GM12874 (cell line): Measurements from ENCODE around the gene PEAR1.
A peak's percentile ranks its signal among the peaks of the same experiment; 100 is the strongest.

Source experiments
- TF ChIP-seq, protein P1 (sequence below): IDR thresholded peaks from 2 replicates; pipeline ENCODE4 v1.5.1; 2011; ENCODE audit warnings: low read depth, mild to moderate bottlenecking, control low read depth, low read length, moderate library complexity; ENCODE audit not compliant: insufficient read depth

PEAR1 gene

DNA sequence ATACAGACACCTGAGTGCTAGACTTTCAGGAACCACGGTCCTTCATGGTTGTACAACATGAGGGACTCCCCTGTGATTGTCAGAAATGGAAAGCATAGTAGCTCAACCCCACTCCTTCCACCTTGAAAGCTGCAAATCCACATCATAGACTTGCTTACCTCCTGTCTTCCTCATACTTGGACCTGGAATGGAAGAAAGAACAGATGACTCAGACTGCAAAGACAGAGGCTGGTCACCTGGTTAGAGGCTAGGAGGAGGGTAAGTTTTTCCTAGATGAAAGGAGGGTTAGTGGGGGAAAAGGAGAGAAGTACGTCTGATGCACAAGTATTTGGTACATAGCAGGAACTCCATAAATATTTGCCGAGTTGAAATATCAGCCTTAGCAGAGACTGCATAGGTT is 64.1 kb downstream of the PEAR1 start:
- TF ChIP-seq, protein P1, sequence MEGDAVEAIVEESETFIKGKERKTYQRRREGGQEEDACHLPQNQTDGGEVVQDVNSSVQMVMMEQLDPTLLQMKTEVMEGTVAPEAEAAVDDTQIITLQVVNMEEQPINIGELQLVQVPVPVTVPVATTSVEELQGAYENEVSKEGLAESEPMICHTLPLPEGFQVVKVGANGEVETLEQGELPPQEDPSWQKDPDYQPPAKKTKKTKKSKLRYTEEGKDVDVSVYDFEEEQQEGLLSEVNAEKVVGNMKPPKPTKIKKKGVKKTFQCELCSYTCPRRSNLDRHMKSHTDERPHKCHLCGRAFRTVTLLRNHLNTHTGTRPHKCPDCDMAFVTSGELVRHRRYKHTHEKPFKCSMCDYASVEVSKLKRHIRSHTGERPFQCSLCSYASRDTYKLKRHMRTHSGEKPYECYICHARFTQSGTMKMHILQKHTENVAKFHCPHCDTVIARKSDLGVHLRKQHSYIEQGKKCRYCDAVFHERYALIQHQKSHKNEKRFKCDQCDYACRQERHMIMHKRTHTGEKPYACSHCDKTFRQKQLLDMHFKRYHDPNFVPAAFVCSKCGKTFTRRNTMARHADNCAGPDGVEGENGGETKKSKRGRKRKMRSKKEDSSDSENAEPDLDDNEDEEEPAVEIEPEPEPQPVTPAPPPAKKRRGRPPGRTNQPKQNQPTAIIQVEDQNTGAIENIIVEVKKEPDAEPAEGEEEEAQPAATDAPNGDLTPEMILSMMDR = no peak

DNA sequence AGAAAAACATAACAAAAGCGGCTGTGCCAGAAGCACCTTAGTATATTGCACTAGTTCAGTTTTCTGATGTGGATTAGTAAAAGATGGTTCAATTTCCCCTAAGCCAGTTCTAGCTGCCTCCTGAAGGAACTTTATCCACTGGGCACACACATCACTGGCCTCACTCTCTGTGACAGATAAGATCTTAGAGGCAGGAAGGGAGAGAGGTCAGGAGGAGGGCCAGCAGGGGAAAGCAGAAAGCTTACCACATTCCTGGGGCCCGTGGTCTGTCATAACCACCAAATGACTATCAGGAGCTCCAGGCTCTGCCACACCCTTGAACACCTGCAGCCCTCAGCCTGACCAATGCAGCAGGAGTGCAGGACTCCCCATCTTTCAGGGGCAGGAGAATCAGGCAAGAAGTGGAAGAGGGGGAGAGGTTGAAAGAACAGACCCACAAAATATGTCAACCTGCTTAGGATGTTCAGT is 64.8 kb downstream of the PEAR1 start:
- TF ChIP-seq, protein P1 = no peak

DNA sequence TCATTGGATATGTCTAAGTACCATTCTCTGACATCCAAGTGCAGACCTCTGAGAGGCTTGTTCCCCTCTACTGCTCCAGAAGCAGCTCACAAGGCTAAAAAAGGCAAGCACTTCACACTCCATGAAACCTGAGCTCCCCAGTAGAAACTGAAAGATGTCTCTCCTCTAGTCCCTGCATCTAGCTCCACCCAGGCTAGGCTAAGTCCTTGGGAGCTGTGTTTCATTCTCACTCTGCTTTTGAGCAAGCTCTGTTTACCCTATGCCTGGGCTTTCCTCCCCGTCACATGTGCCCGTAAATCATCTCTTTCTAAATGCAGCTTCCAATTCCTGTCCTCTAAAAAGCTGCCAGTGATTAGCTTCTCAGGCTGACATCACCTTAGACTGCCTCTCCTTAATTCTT is 65.9 kb downstream of the PEAR1 start:
- TF ChIP-seq, protein P1 = no peak

DNA sequence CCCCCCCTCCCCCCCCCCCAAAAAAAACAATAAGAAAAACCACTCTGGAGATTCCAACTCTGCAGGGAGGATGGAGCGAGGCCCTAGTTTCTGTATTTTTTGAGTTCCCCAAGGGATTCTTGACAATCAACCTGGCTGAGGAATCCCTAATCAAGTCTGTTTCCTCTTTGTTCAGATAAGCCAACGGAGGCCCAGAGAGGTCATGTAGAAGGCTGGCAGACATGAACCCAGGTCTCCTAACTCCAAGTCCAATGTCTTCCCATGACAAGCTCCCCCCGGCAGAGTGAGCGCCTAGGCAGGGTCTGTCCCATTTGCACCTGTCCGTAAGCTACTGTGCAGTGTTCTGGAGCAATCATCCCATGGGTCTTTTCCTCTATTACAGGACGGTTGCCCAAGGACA is 66.4 kb downstream of the PEAR1 start:
- TF ChIP-seq, protein P1 = no peak

DNA sequence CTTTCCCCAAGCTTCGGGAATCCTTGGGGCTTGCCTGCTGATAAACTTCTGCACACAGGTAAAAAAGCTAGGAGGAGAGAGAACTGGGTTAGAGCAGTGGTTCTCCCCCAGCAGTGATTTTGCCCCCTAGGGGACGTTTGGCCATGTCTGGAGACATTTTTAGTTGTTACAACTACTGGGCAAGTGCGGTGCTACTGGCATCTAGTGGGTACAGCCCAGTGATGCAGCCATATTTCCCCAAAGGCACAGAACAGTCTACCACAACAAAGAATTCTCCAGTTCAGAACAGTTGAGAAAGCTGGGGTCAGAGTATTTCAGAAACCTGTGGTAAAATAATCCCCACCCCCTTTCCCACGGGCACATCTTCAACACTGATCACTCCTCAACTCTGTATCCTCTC is 68.2 kb downstream of the PEAR1 start:
- TF ChIP-seq, protein P1 = peak; percentile 56

DNA sequence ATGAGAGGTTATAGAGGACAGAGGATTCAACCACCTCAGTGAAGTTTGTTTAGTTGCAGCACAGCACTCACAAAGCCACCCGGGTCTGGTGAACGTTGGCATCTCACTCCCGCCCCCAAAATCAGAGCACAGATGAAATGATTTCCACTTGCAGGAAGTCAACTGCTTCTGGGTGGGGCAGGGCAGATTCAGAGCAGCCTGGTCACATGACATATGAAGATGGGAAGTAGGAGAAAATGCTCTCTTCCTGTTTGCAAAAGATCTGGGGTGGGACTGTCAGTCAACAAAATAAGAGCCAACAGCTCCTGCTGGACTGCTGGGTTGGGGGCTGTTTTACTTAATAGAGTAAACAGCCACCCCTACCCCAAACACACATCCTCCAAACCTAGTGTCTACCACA is 70.1 kb downstream of the PEAR1 start:
- TF ChIP-seq, protein P1 = no peak

DNA sequence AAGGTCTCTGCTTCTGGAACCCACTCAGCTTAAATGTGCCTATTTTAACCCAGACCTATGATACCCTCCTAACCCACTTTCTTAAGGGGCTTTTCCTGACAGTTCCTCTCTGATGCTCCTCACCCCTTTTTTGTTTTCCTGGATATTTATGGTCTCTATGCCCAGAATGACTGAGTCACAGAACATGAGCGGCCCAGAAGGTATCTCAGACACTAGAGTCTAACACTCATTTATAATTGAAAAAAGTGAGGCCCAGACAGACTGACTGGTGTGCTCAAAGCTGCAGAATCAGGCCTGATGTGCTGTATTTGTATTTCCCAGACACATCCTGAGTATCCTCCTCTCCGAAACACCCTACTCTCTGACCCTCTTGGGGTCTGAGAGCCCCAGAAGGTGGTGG is 70.9 kb downstream of the PEAR1 start:
- TF ChIP-seq, protein P1 = no peak
